Ascending aorta (tissue), 2 donors: ENCODE data around the gene EIPR1. TPM values are rescaled to one million over a fixed set of nuclear protein-coding genes. Genes with fewer than 3 reads are reported as not detected.

Experiments used
- DNase-seq, 2 donors: peaks; one replicate each; pipeline ENCODE4 v3.0.0-alpha.2; 2019; ENCODE audit warnings: low spot score in 2 of 2
- H3K27ac ChIP-seq, 2 donors: fragments of 200-600 bp; sonication (generic); one replicate each; pipeline ENCODE4 v1.5.1; 2016 to 2017; ENCODE audit warnings: mild to moderate bottlenecking in 1 of 2
- H3K27me3 ChIP-seq: fragments of 200-600 bp; sonication (generic); one replicate; pipeline ENCODE4 v1.5.1; 2017
- H3K36me3 ChIP-seq, 2 donors: fragments of 200-600 bp; sonication (generic); one replicate each; pipeline ENCODE4 v1.5.1; 2016
- H3K4me1 ChIP-seq, 2 donors: fragments of 200-600 bp; sonication (generic); one replicate each; pipeline ENCODE4 v1.5.1; 2016 to 2017; ENCODE audit warnings: mild to moderate bottlenecking in 1 of 2
- H3K4me3 ChIP-seq, 2 donors: fragments of 200-600 bp; sonication (generic); one replicate each; pipeline ENCODE4 v1.5.1; 2016 to 2017; ENCODE audit warnings: mild to moderate bottlenecking in 1 of 2
- H3K9me3 ChIP-seq, 2 donors: fragments of 200-600 bp; sonication (generic); one replicate each; pipeline ENCODE4 v1.5.1; 2016
- intact Hi-C: fragments of 100-400 bp; cut with DNase I; formaldehyde crosslinking; loops from one replicate; pipeline ENCODE4 v1.15.1; 2023
- total RNA-seq: library from RNA; depleted of rRNA; stranded (reverse); fragments of >200 nt; gene quantifications from one replicate; pipeline ENCODE4 v1.1.0, GENCODE V29; 2016
- TF ChIP-seq, protein P1 (sequence below), 3 experiments: fragments of 200-600 bp in 2 of 3; fragments of 450-650 bp in 1 of 3; sonication (generic) in 2 of 3; IDR thresholded peaks; one replicate each; pipeline ENCODE4 v1.5.1; 2016 to 2019; ENCODE audit warnings: antibody characterized with exemption in 3 of 3, mild to moderate bottlenecking in 1 of 3, moderate library complexity in 1 of 3

EIPR1 gene
- total RNA-seq, 1 donor from 2014 or later = 14.5 TPM

DNA sequence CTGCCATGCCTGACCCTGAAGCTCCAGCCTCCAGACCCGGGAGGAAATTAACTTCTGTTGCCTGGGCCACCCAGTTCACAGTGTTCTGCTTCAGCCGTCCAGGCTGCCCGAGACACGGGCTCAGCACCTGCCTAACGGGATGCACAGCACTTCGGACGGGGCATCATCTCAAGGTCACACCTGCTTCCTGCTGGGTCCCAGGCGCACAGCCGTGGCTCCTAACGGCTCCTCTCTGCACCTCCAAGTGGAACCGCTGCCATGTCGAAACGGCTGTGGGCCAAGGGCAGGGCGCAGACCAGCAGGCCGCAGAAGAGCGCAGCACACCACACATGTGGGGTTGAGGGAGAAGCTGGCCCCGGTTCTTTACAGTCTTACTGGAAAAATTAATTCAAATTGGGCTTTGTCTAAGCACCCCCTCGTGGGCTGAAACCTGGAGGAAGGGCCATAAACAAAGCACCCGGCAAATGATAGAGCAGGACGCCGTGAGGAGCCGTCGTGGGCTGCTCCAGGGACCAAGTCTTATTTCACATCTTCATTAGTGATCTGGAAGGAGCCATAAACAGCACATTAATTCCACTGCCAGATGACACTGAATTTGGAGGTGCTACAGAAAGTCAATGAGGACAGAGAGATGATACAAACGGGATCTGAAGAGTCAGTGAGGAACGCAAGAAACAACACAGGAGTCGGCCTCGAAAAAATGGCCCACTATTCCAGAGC lies 59.6 kb downstream of the EIPR1 start:
- no peaks in the 10 kb centered on the region for H3K4me1 ChIP-seq
- no peaks in the 10 kb centered on the region for H3K27me3 ChIP-seq
- no peak overlapping the region for H3K4me3 ChIP-seq
- TF ChIP-seq, protein P1, sequence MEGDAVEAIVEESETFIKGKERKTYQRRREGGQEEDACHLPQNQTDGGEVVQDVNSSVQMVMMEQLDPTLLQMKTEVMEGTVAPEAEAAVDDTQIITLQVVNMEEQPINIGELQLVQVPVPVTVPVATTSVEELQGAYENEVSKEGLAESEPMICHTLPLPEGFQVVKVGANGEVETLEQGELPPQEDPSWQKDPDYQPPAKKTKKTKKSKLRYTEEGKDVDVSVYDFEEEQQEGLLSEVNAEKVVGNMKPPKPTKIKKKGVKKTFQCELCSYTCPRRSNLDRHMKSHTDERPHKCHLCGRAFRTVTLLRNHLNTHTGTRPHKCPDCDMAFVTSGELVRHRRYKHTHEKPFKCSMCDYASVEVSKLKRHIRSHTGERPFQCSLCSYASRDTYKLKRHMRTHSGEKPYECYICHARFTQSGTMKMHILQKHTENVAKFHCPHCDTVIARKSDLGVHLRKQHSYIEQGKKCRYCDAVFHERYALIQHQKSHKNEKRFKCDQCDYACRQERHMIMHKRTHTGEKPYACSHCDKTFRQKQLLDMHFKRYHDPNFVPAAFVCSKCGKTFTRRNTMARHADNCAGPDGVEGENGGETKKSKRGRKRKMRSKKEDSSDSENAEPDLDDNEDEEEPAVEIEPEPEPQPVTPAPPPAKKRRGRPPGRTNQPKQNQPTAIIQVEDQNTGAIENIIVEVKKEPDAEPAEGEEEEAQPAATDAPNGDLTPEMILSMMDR (IDR thresholded peaks at IDR 0.05) = no peak
- DNase-seq = no peak
- H3K36me3 ChIP-seq = peaks cover 0 to 10% of the 10 kb centered on the region in 2 donors
- H3K9me3 ChIP-seq = no peaks in the 10 kb centered on the region
- intact Hi-C loops = no loop called here
- no peak overlapping the region for H3K27ac ChIP-seq

DNA sequence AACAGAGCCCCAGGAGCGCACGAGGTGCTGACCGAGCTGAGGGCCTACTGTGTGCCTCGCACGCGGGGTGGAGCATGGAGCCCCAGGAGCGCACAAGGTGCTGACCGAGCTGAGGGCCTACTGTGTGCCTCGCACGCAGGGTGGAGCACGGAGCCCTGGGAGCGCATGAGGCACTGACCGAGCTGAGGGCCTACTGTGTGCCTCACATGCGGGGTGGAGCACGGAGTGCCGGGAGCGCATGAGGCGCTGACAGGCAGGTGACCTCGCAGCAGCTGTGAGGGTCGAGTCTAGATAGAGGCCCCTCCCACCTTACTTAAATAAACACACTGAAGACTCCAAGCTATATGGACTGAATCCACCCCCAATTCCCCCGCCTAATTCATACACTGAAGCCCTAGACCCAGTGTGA lies 60.3 kb downstream of the EIPR1 start:
- no peak for DNase-seq

DNA sequence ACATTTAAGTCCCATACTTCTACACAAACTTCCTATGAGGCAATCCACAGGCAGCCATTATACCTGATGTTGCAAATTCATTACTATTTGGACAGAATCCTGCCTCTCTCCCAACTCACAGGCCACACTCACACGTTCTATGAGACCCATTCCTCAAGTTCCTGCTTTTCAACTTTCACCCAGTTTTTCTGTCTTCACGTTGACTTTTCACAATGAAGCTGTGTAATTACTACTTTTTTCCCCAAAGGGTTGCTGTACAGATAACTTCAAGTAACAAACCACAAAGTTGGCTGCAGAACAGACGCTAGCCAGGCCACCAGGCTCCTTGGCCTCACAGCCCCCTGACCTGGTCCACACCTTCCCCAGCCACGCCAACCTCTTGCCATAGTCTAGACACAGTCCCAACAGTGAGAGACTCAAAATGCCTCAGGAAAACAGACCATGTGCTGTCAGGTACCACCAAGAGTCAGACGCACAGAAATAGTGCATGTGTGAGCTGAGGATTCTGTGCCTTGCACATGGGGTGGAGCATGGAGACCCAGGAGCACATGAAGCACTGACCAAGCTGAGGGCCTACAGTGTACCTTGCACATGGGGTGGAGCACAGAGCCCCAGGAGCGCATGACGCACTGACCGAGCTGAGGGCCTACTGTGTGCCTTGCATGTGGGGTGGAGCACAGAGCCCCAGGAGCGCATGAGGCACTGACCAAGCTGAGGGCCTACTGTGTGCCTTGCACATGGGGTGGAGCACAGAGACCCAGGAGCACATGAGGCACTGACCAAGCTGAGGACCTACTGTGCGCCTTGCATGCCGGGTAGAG lies 61.0 kb downstream of the EIPR1 start:
- no peaks in the 10 kb centered on the region for H3K27me3 ChIP-seq
- no peak for DNase-seq
- H3K4me1 ChIP-seq = no peaks in the 10 kb centered on the region
- peaks cover 0 to 10% of the 10 kb centered on the region in 2 donors for H3K36me3 ChIP-seq
- H3K4me3 ChIP-seq = no peak overlapping the region
- H3K27ac ChIP-seq = no peak overlapping the region
- intact Hi-C loops = no loop called here
- H3K9me3 ChIP-seq = no peaks in the 10 kb centered on the region
- TF ChIP-seq, protein P1 (IDR thresholded peaks at IDR 0.05) = no peak

More for the DNA sequence above, 60.3 kb downstream of the EIPR1 start:
- Histone ChIP-seq H3K36me3 (peaks cover 0 to 10% of the 10 kb centered on the region in 2 donors), H3K27me3 (no peaks in the 10 kb centered on the region), H3K4me1 (no peaks in the 10 kb centered on the region), H3K4me3 (no peak overlapping the region), H3K27ac (no peak overlapping the region), H3K9me3 (no peaks in the 10 kb centered on the region)
- TF ChIP-seq, protein P1 (IDR thresholded peaks at IDR 0.05) = no peak
- intact Hi-C loops = no loop called here

DNA sequence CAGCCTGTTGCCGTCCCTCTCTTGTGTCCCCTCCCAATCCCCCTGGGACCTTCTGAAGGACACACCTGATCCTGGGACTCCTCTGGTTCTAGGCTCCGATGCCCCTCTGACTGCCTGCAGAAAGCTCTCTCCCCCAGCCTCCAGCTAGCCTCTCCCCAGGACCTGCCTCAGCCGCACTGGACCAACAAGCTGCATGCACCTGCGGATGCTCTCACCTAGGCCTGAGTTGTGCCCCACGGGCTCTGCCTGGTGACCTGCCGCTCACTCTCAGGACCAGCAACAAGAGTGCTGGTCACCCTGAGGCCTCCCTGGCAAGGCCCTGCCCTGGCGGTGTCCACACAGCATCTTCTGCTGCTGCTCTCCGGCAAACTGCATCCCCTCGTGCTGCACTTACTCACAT lies 63.0 kb downstream of the EIPR1 start:
- no peak overlapping the region for H3K27ac ChIP-seq
- DNase-seq = no peak

DNA sequence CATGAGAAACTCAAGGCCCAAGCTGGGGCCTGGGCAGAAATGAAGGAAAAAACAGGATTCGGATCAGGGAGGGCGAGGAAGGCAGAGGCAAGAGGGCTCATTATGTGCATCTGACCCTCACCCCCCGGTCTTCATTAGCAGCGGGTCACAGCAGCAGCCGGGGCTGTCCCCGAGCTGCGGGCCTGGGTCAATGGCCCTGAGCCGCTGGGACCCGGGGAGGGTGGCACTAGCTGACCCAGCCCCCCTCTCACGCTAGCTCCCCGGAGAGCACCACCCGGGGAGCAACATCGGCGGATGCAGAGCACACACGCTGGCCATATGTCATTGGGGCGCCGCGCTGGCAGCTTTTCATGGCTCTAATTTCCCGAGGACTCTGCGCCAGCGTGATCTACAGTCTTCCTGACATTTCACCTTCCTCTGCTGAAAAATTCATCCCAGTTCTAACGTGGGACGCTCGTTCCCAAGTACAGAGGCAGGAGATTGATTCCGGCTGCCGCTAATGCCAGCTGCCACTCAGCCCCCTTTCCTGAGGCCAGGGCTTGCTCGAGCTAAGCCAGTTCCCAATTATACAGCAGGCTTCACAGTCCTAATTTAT lies 63.7 kb downstream of the EIPR1 start:
- H3K9me3 ChIP-seq = no peaks in the 10 kb centered on the region

More for the DNA sequence above, 63.0 kb downstream of the EIPR1 start:
- Histone ChIP-seq H3K4me3 (no peak overlapping the region), H3K36me3 (peaks cover 0 to 10% of the 10 kb centered on the region in 2 donors), H3K9me3 (no peaks in the 10 kb centered on the region), H3K4me1 (no peaks in the 10 kb centered on the region), H3K27me3 (no peaks in the 10 kb centered on the region)
- intact Hi-C loops = no loop called here
- TF ChIP-seq, protein P1 (IDR thresholded peaks at IDR 0.05) = no peak

More for the DNA sequence above, 63.7 kb downstream of the EIPR1 start:
- no peak overlapping the region for H3K27ac ChIP-seq
- peaks cover 0 to 10% of the 10 kb centered on the region in 2 donors for H3K36me3 ChIP-seq
- no peak overlapping the region for H3K4me3 ChIP-seq
- intact Hi-C loops = no loop called here
- no peak for DNase-seq
- H3K27me3 ChIP-seq = no peaks in the 10 kb centered on the region
- TF ChIP-seq, protein P1 (IDR thresholded peaks at IDR 0.05) = no peak
- no peaks in the 10 kb centered on the region for H3K4me1 ChIP-seq
